NCI-H748 treated with DMSO at 0.1 percent for 48 hours (cell line): ENCODE data around the gene TOX3.
A peak's percentile ranks its signal among the peaks of the same experiment; 100 is the strongest.

Experiments
- DNase-seq: peaks from one replicate; lab custom pipeline; 2025; lab: John Stamatoyannopoulos, UW

Gene TOX3

DNA sequence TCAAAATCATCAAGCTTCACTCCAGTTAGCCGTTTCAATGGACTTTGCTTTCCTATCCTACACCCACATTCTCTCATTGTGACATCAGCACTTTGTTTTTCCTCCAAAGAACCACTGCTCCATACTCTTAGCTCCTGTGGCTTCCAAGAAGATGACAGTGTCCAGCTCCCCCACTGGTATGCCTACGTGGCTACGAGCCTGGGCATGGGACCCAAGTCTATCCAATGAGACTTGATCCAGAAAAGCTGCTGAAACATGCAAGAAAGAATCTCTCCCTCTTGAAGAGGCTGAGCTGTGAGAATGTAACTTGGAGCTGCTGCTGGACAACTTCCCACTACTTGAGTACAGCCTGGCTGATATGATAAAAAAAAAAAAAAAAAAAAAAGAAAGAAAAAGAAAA, 9.4 kb downstream of the TOX3 start:
- no peak for DNase-seq

DNA sequence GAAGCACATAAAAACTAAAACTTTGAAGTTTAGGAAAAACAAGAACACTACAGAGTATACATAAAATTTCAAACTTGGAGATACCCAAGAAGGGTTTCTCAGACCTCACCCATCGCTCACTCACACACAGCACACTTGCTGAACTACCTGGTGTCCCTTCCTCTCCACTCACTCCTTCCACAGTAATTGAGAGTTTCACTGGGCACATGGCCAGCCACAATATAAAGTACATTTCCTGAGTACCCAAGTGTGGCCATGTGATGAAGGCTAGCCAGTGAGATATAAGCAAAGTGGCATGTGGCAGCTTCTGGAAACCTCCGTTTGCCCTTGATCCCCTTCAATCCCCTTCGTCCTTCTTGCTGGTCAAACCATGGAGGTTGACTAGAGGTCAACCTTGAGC, 11.9 kb downstream of the TOX3 start:
- DNase-seq, result no peak

GRCh38 chr16:52533296-52533695, 13.6 kb downstream of the TOX3 start:
- no peak for DNase-seq

DNA sequence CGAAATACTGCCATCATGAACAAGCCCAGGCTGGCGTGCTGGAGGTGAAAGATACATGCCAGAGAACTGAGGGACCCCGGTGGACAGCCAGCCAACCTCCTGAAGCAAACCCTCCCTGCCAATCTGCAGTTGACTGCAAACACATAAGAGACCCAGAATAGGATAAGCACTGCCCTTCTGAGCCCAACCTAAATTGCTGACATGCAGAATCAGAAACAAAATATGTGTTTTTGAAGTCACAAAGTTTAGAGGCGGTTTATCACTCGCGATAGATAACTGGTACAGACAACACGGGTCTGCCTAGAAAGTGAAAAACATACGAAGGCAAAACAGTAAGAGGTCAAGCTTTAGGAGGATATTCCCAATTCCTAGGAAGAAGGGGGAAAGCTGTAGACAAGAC, 14.6 kb downstream of the TOX3 start:
- no peak for DNase-seq

DNA sequence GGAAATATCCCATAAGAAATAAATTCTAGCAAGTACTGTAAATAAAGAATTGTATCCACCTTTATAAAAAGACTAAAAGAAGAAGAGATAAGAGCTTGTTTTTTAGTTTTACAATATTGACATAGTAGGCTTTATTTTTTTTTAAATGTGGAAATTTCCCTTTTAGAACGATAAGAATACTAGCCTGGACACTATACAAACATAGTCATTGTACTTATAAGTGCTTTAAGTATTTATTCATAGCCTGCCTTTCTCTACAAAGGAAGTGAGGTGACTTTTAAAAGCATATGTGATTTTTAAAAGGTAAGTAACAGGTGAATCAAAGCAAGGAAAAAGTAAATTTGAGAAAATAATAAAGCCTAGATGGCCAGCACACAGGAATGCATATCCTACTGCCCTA, 17.7 kb downstream of the TOX3 start:
- no peak for DNase-seq

DNA sequence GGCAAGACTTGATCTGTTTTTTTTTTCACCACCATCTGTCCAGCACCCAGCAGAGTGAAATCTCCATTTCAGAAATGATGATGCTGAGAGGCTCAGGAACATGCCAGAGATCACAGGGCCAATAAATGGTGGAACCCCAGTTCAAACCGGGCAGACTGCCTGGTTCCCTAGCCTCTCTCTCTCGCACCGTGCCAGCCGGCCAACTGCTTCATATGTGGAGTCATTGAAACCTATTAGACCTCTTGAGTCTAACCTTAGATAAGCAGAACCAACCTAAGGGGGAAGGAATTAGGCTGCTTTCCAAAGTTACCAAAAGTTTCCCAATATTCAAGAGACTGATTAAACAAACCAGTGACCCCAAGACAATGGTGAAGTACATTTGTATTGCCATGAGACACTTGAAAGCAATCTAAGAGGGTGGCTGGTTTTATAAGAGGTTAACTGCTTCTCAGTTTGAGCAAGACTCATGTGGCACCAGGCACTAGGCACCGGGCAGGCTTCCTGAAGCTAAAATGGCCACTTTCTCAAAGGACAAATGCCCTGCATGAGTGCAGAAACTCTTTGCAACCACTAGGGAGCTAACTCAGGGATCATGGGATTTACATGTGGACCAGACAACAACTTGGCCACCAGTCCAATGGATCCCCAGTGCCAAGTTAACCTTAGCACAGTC, 18.4 kb downstream of the TOX3 start:
- no peak for DNase-seq

GRCh38 chr16:52526830-52527229, 20.1 kb downstream of the TOX3 start:
- DNase-seq, result no peak

DNA sequence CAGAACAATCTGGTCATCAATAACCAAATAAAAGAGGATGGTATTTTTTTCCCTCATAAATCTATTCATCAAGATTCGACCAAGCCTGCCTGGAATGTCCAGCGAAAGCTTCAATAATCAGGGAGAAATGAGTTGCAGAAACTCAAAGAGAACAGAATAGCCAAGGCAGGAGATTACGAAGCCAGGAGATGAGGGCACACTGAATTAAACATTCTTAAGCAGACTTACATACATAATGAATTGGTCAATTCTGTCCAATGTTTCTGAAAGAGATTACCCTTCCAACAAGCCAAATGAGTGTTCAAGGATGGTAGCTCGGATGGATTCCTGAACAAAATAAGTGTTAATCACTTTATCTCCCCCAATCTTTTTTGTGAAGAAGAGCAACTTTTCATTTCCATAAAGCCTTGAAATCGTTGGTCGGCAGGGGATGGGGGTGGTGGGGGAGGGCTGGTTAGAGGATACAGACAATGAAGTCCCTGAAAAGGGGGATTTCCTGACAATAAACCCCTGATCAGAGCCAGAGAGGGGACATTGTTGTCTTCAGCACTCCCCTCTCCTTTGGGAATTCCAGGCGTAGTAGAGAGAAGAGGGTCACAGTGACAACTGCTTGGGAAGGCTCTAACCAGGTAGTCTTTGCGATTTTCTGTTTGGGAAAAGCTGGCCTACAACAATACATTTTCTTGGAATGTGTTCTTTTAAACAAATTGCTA, 20.7 kb downstream of the TOX3 start:
- DNase-seq, result no peak

GRCh38 chr16:52521570-52521969, 25.4 kb downstream of the TOX3 start:
- DNase-seq, result no peak

GRCh38 chr16:52518884-52519283, 28.1 kb downstream of the TOX3 start:
- no peak for DNase-seq

- peak; percentile 79 for DNase-seq
These were observed 31.8 kb downstream of the TOX3 start for GRCh38 chr16:52515068-52515671.

DNA sequence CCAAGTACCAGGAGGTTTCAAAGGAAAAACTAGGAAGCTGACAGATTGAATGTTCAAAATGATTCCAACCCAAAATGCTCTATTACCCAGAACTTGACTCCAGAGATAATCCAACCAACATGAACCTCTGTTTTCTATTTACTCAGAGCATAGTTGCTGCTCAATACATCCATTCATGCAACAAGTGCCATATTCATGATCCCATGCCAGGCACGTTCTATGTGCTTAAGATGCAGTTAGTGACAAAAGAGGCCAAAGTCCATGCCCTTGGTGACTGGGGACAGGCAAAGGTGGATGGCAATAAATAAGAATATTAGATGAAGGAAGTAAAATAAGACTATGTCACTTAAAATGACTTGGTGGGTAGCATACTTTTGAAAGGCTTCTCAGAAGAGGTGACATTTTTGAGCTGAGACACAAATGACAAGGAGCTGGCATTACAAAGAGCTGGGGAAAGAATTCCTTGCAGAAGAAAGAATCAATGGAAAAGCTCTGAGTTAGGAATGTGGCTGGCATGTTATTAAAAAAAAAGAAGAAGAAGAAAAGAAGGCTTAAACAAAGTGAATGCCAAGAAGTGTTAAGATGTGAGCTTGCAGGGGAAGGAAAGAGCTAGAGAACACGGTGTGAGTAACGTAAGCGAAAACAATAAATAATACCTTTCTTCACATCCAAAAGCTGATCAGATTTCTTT, 34.5 kb downstream of the TOX3 start:
- DNase-seq, result no peak

- DNase-seq, result no peak
These were observed 45.2 kb downstream of the TOX3 start for GRCh38 chr16:52501746-52502145.

DNA sequence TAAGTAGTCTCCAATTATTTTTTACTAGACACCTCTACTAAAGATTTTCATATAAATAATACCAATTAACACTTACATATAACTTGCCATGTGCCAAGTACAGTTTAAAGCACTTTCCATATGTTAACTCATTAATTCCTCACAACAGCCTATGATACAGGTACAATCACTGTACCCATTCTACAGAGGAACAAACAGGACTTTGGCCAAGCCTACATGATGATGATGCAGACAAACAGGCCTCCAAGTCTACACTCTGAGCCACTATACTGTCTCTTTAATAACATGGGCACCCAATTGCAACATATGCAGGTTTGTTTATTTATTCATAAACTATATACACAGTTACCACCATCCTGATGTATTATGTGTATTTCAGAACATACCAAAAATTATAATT, 46.0 kb downstream of the TOX3 start:
- DNase-seq, result no peak

DNA sequence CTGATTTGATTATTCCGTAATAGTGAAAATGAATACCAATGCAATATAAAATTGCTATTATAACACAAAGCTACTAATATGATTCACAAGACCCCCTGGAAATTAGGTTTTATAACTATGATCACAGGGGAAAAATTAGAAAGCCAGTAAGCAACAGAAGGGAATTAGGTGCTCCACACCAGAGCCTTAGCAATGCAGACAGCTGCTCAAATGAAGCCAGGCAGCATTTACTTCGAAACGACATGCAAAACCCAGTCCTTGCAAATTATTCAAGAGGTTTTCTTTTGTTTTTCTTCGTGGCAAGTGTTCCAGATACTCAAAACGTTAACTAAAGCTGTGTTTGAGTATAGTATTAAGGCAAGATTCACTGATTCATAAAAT, 47.9 kb downstream of the TOX3 start:
- DNase-seq, result peak; percentile 32

GRCh38 chr16:52498328-52499059, 48.4 kb downstream of the TOX3 start:
- DNase-seq, result peak; percentile 37

GRCh38 chr16:52497067-52497816, 49.7 kb downstream of the TOX3 start:
- peak; percentile 92 for DNase-seq

DNA sequence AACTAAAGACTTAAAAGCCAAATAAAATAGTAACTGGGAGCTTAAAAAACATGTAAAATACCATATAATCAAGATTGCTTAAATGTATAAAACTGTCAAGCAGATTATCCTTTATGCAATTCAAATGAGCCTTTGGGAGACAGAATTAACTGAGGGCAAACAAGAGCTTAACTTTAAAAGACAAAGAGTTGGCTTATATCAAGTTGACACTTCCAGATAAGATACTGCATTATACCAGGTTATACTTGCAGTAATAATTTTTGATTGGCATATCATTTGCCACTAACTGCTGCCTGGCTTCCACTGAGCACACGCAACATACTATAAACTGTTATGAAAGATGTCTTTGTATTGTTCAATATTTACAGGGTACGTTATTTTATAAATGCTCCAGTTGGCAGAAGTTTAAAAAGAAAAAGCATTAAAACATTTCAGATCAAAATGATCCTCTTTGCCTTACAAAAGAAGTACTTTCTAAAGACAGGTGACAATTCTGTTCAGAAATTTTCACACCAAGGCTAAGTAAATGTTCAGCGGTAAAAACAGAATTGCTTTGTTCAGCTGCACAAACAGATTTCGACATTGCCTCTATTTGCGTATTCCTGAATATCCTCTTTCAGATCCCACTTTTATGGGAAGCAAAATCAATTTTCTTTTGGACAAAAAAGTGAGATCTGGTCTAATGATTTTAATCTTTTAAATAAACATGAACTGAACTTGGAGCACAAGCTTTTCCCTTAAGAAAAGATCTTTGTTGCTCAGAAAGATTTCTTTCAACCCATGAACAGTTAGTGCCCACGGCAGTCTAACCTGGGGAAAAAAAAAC, 50.7 kb downstream of the TOX3 start:
- DNase-seq, result peak; percentile 41

- peak; percentile 28 for DNase-seq
These were observed 52.3 kb downstream of the TOX3 start for GRCh38 chr16:52494621-52495020.

DNA sequence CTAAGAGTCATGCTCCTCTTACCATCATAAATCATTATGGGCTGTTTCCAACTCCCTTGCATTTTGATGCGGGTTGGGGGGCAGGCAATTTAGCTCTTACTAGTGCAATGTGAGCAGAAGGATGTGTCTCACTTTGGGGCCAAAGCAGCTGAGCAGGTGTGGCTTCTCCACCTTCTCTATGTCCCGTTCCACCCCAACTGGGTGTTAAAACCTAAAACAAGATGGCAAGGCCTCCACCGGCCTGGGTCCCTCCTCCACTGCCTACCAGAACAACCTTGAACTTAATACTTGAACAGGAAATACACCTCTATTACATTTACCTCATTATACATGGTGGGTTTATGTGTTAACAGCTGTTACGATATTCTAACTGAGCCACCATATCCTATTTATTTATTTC, 52.8 kb downstream of the TOX3 start:
- no peak for DNase-seq
